A673 (cell line): ENCODE measurements around the gene TRRAP. TPM values are rescaled to one million over a fixed set of nuclear protein-coding genes. Genes with fewer than 3 reads are reported as not detected.
A peak's percentile ranks its signal among the peaks of the same experiment; 100 is the strongest.

Experiments
- BruUV-seq: library from RNA; stranded (reverse); fragments of 400-500 nt; replicated peaks from 2 replicates; lab custom pipeline; 2021; lab: Mats Ljungman, UMichigan
- CTCF ChIA-PET: fragments of 300-600 bp; sonication (Branson Sonifier 250); formaldehyde crosslinking; loops from one replicate; lab custom pipeline; 2022; ENCODE audit warnings: antibody characterized with exemption; lab: Charles Lee
- POLR2A ChIA-PET: fragments of 300-600 bp; sonication (Branson Sonifier 250); formaldehyde crosslinking; loops from one replicate; lab custom pipeline; 2022; ENCODE audit warnings: antibody characterized with exemption; ENCODE audit not compliant: low non-redundant PET; lab: Charles Lee
- DNase-seq: peaks from one replicate; pipeline ENCODE4 v3.0.0-alpha.2; 2015; ENCODE audit warnings: low spot score
- H3K27ac ChIP-seq: fragments of 200-600 bp; sonication (generic); 2 replicates; pipeline ENCODE4 v1.5.1; 2016; ENCODE audit warnings: mixed run types, low read depth, mild to moderate bottlenecking, mixed read lengths, antibody characterized with exemption, low read length; ENCODE audit not compliant: poor library complexity, severe bottlenecking
- H3K27me3 ChIP-seq: fragments of 200-600 bp; sonication (generic); replicated peaks from 2 replicates; pipeline ENCODE4 v1.6.1; 2017; ENCODE audit warnings: mixed run types, low read depth, mild to moderate bottlenecking, mixed read lengths, antibody characterized with exemption, low read length; ENCODE audit not compliant: insufficient read depth, poor library complexity
- H3K36me3 ChIP-seq: fragments of 200-600 bp; sonication (generic); 2 replicates; pipeline ENCODE4 v1.6.1; 2016; ENCODE audit warnings: mixed run types, mild to moderate bottlenecking, mixed read lengths, antibody characterized with exemption, low read length; ENCODE audit not compliant: insufficient read depth, poor library complexity, severe bottlenecking
- H3K4me1 ChIP-seq: fragments of 200-600 bp; sonication (generic); 2 replicates; pipeline ENCODE4 v1.6.1; 2017; ENCODE audit warnings: mixed run types, mild to moderate bottlenecking, mixed read lengths, antibody characterized with exemption, low read length; ENCODE audit not compliant: insufficient read depth, poor library complexity, severe bottlenecking
- H3K4me3 ChIP-seq: fragments of 200-600 bp; sonication (generic); 2 replicates; pipeline ENCODE4 v1.5.1; 2016; ENCODE audit warnings: low read depth, mixed run types, mild to moderate bottlenecking, mixed read lengths, low read length; ENCODE audit not compliant: poor library complexity, severe bottlenecking
- H3K9me3 ChIP-seq: fragments of 200-600 bp; sonication (generic); 2 replicates; pipeline ENCODE4 v1.6.1; 2016; ENCODE audit warnings: mixed run types, low read depth, mild to moderate bottlenecking, mixed read lengths, antibody characterized with exemption, low read length; ENCODE audit not compliant: poor library complexity, severe bottlenecking
- EZH2 ChIP-seq: fragments of 200-600 bp; sonication (generic); IDR thresholded peaks from 2 replicates; pipeline ENCODE4 v1.6.1; 2017; ENCODE audit warnings: borderline replicate concordance, low read depth, mild to moderate bottlenecking, mixed read lengths, antibody characterized with exemption, low read length; ENCODE audit not compliant: poor library complexity, severe bottlenecking
- intact Hi-C: fragments of 100-400 bp; cut with micrococcal nuclease; formaldehyde crosslinking; loops from one replicate; pipeline ENCODE4 v1.10.0; 2022; ENCODE audit not compliant: unreplicated experiment
- microRNA-seq: library from miRNA; unstranded; fragments of <30 nt; microRNA quantifications from one replicate; pipeline ENCODE4 v1.2.0, GENCODE V29; 2021
- total RNA-seq: library from RNA; stranded (reverse); gene quantifications from 2 replicates; pipeline ENCODE4 v1.2.3, GENCODE V29; 2021
- TF ChIP-seq, protein P1 (sequence below): fragments of 300-800, 200-600 bp; sonication (generic); conservative IDR thresholded peaks from 2 replicates; pipeline ENCODE4 v1.5.1; 2017; ENCODE audit warnings: low read depth, mild to moderate bottlenecking, antibody characterized with exemption, low read length, moderate library complexity, mixed read lengths

TRRAP gene
- total RNA-seq, 1 experiment from 2014 or later = 50.2 TPM

DNA sequence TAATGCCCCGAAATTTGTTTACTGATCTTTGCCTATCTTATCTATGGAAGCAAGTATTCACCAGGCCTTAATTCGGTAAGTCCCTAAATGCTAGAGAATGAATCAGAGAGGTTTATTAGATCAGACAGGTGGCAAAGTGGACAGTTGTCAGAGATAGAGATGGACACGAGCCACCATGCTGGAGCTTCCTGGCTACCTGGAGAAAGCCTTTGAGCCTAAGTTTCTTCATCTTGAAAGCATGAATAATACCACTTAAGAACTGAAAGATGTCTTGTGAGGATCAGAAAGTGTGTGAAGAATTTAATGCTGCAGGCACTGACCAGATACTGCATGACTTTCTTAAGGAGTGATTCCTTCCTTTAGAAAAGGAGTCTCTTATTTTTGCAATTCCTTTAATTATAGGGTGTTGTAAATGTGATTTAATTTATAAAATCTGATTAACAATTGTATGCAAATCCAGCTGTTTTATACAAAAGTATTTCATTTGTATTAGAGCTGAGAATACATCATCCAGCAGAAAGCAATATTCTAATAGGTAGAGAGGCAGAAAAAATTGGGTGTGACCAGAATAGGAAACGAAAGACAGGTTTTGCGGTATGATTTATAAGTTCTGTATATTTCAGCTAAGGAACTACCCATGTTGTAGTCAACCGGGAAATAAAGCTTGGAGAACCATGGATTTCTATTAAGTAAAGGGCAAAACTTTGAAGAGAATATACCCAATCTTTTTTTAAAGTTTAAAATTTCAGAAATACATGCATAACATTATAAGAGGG is 182.9 kb downstream of the TRRAP start:
- no peaks in the 10 kb centered on the region for H3K9me3 ChIP-seq
- no peak overlapping the region for H3K4me3 ChIP-seq
- no peaks in the 10 kb centered on the region for H3K4me1 ChIP-seq
- TF ChIP-seq EZH2 = no peak
- TF ChIP-seq, protein P1, sequence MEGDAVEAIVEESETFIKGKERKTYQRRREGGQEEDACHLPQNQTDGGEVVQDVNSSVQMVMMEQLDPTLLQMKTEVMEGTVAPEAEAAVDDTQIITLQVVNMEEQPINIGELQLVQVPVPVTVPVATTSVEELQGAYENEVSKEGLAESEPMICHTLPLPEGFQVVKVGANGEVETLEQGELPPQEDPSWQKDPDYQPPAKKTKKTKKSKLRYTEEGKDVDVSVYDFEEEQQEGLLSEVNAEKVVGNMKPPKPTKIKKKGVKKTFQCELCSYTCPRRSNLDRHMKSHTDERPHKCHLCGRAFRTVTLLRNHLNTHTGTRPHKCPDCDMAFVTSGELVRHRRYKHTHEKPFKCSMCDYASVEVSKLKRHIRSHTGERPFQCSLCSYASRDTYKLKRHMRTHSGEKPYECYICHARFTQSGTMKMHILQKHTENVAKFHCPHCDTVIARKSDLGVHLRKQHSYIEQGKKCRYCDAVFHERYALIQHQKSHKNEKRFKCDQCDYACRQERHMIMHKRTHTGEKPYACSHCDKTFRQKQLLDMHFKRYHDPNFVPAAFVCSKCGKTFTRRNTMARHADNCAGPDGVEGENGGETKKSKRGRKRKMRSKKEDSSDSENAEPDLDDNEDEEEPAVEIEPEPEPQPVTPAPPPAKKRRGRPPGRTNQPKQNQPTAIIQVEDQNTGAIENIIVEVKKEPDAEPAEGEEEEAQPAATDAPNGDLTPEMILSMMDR = no peak
- H3K27ac ChIP-seq = no peak overlapping the region
- intact Hi-C loops = no loop called here
- POLR2A ChIA-PET = interaction anchor here (0.7 kb wide), 1 partner anchor 12 kb away, joined by 7 read pairs; no protein-coding TSS in a partner anchor
- no peaks in the 10 kb centered on the region for H3K36me3 ChIP-seq
- CTCF ChIA-PET = no interaction called here
- no TSS peak for BruUV-seq
- no peak for DNase-seq
- no peaks in the 10 kb centered on the region for H3K27me3 ChIP-seq

Small RNAs within 50 kb of the gene (microRNA-seq; reads per million reads assigned to microRNA genes)
- gene MIR3609 = 3.2 reads per million, percentile 7 among the genes with 10 or more reads in this experiment

Other genes with a start within 250 kb of the TRRAP start
- gene TMEM130, start 8.5 kb upstream of the TRRAP start, total RNA-seq = 0.31 TPM in 1 of 2 replicates, not detected in the other